Mesendoderm (in vitro differentiated cells): ENCODE data around the gene PDCD5.
"Not testable (repeated sequence)": the region's sequence is repeated elsewhere in the genome, so short reads cannot be mapped to it uniquely, and the experiment has no call there.

ENCODE experiments used
- DNase-seq: peaks from one replicate; pipeline ENCODE4 v3.0.0; 2013
- H2AK5ac ChIP-seq: 2 replicates; pipeline ENCODE4 v1.6.1; 2013; ENCODE audit warnings: low read length, inconsistent platforms
- H2BK120ac ChIP-seq: 2 replicates; pipeline ENCODE4 v1.6.1; 2013; ENCODE audit warnings: low read depth, mild to moderate bottlenecking, low read length, moderate library complexity, mixed read lengths
- H2BK15ac ChIP-seq: replicated peaks from 2 replicates; pipeline ENCODE4 v1.6.1; 2013; ENCODE audit warnings: low read depth, mild to moderate bottlenecking, moderate library complexity
- H2BK5ac ChIP-seq: 2 replicates; pipeline ENCODE4 v1.6.1; 2013; ENCODE audit warnings: low read length, inconsistent platforms
- H3K18ac ChIP-seq: 2 replicates; pipeline ENCODE4 v1.6.1; 2013; ENCODE audit warnings: mild to moderate bottlenecking, low read length, mixed read lengths
- H3K23ac ChIP-seq: one replicate; pipeline ENCODE4 v1.6.1; 2013; ENCODE audit warnings: low read length
- H3K27ac ChIP-seq: 2 replicates; pipeline ENCODE4 v1.5.1; 2013; ENCODE audit warnings: low read depth, mild to moderate bottlenecking, inconsistent platforms, low read length, moderate library complexity
- H3K27me3 ChIP-seq: 2 replicates; pipeline ENCODE4 v1.6.1; 2013; ENCODE audit warnings: low read length, control low read depth, mild to moderate bottlenecking, inconsistent platforms; ENCODE audit not compliant: insufficient read depth, poor library complexity
- H3K36me3 ChIP-seq: 2 replicates; pipeline ENCODE4 v1.6.1; 2013; ENCODE audit warnings: low read length, inconsistent platforms; ENCODE audit not compliant: control insufficient read depth, insufficient read depth
- H3K4ac ChIP-seq: one replicate; pipeline ENCODE4 v1.6.1; 2013; ENCODE audit warnings: low read depth, mild to moderate bottlenecking, low read length, moderate library complexity
- H3K4me1 ChIP-seq: 2 replicates; pipeline ENCODE4 v1.6.1; 2013; ENCODE audit warnings: low read depth, low read length, inconsistent platforms; ENCODE audit not compliant: control insufficient read depth
- H3K4me2 ChIP-seq: 2 replicates; pipeline ENCODE4 v1.6.1; 2013; ENCODE audit warnings: low read length
- H3K4me3 ChIP-seq: 2 replicates; pipeline ENCODE4 v1.5.1; 2013; ENCODE audit warnings: mild to moderate bottlenecking, low read length
- H3K56ac ChIP-seq: one replicate; pipeline ENCODE4 v1.6.1; 2013; ENCODE audit warnings: low read length
- H3K79me1 ChIP-seq: 2 replicates; pipeline ENCODE4 v1.6.1; 2013; ENCODE audit warnings: low read length, inconsistent platforms
- H3K79me2 ChIP-seq: 2 replicates; pipeline ENCODE4 v1.6.1; 2013; ENCODE audit warnings: mild to moderate bottlenecking, low read length; ENCODE audit not compliant: control insufficient read depth, insufficient read depth
- H3K9ac ChIP-seq: 2 replicates; pipeline ENCODE4 v1.6.1; 2013; ENCODE audit warnings: low read length, inconsistent platforms
- H4K5ac ChIP-seq: one replicate; pipeline ENCODE4 v1.6.1; 2013; ENCODE audit warnings: low read length
- H4K8ac ChIP-seq: one replicate; pipeline ENCODE4 v1.6.1; 2013; ENCODE audit warnings: low read depth, mild to moderate bottlenecking, control low read depth, low read length, moderate library complexity
- WGBS: extraction: QIAGEN DNeasy Blood & Tissue Kit; methylation state at CpG from one replicate; pipeline ENCODE4 v1.1.7; 2013; ENCODE audit warnings: low lambda C conversion rate, missing lambda C conversion rate; ENCODE audit not compliant: insufficient coverage; ENCODE audit errors: extremely low coverage; 5-methylcytosine and 5-hydroxymethylcytosine counted together

PDCD5 gene

GRCh38 chr19:32570081-32570785 lies 10.8 kb upstream of the PDCD5 start:
- Histone ChIP-seq H3K4me1 (no peaks in the 10 kb centered on the region), H3K4ac (no peak overlapping the region), H3K36me3 (no peaks in the 10 kb centered on the region), H2BK15ac (no peak overlapping the region), H3K79me2 (no peaks in the 10 kb centered on the region), H3K27ac (no peak overlapping the region), H2BK120ac (no peak overlapping the region), H3K18ac (no peak overlapping the region), H3K56ac (no peak overlapping the region), H2AK5ac (no peak overlapping the region), H3K9ac (no peak overlapping the region), H4K8ac (no peak overlapping the region), H3K23ac (no peak overlapping the region), H3K27me3 (no peaks in the 10 kb centered on the region), H4K5ac (no peak overlapping the region), H2BK5ac (no peak overlapping the region), H3K4me3 (no peak overlapping the region), H3K4me2 (no peak overlapping the region), H3K79me1 (no peaks in the 10 kb centered on the region)
- DNase-seq: peak; percentile 62
- WGBS: no CpG with 5 or more reads among the region's 15 CpGs

GRCh38 chr19:32571471-32572075 lies 9.4 kb upstream of the PDCD5 start:
- not testable (repeated sequence) for H4K8ac ChIP-seq, H2BK120ac ChIP-seq, H3K27ac ChIP-seq, H3K36me3 ChIP-seq, H3K9ac ChIP-seq, H3K27me3 ChIP-seq, H3K56ac ChIP-seq, H3K23ac ChIP-seq, H2BK15ac ChIP-seq, H3K4me2 ChIP-seq, H2BK5ac ChIP-seq, H3K4me1 ChIP-seq, DNase-seq, H3K79me1 ChIP-seq, H3K18ac ChIP-seq, H3K4ac ChIP-seq, H3K79me2 ChIP-seq, H4K5ac ChIP-seq, H2AK5ac ChIP-seq, H3K4me3 ChIP-seq
- no CpG with 5 or more reads among the region's 36 CpGs for WGBS

GRCh38 chr19:32572700-32573491 lies 8.1 kb upstream of the PDCD5 start:
- not testable (repeated sequence) for H2BK120ac ChIP-seq, H3K23ac ChIP-seq, H3K4ac ChIP-seq, DNase-seq, H3K27ac ChIP-seq, H3K9ac ChIP-seq, H3K4me3 ChIP-seq, H3K56ac ChIP-seq, H4K5ac ChIP-seq, H3K27me3 ChIP-seq, H2BK5ac ChIP-seq, H3K18ac ChIP-seq, H3K79me1 ChIP-seq, H3K79me2 ChIP-seq, H2BK15ac ChIP-seq, H3K4me2 ChIP-seq, H3K36me3 ChIP-seq, H4K8ac ChIP-seq, H3K4me1 ChIP-seq, H2AK5ac ChIP-seq
- WGBS: no CpG with 5 or more reads among the region's 21 CpGs

GRCh38 chr19:32573492-32573794 lies 7.5 kb upstream of the PDCD5 start:
- Histone ChIP-seq H3K23ac (no peak overlapping the region), H3K4me1 (no peaks in the 10 kb centered on the region), H3K9ac (no peak overlapping the region), H3K56ac (no peak overlapping the region), H3K27ac (no peak overlapping the region), H3K4me2 (no peak overlapping the region), H2AK5ac (no peak overlapping the region), H3K36me3 (no peaks in the 10 kb centered on the region), H2BK15ac (no peak overlapping the region), H4K8ac (no peak overlapping the region), H2BK120ac (no peak overlapping the region), H3K79me2 (no peaks in the 10 kb centered on the region), H3K4ac (no peak overlapping the region), H3K27me3 (no peaks in the 10 kb centered on the region), H3K18ac (no peak overlapping the region), H4K5ac (no peak overlapping the region), H3K4me3 (no peak overlapping the region), H3K79me1 (no peaks in the 10 kb centered on the region), H2BK5ac (no peak overlapping the region)
- DNase-seq: no peak
- WGBS: no CpG with 5 or more reads among the region's 3 CpGs

GRCh38 chr19:32576790-32577189 lies 4.2 kb upstream of the PDCD5 start:
- H2BK120ac ChIP-seq: no peak overlapping the region

More at GRCh38 chr19:32576790-32577189, 4.2 kb upstream of the PDCD5 start:
- H4K8ac ChIP-seq: no peak overlapping the region
- H3K4me3 ChIP-seq: no peak overlapping the region
- WGBS: no CpG with 5 or more reads among the region's 1 CpG
- H3K27me3 ChIP-seq: no peaks in the 10 kb centered on the region
- no peak overlapping the region for H3K27ac ChIP-seq
- H3K9ac ChIP-seq: no peak overlapping the region
- no peaks in the 10 kb centered on the region for H3K4me1 ChIP-seq
- H2BK15ac ChIP-seq: no peak overlapping the region
- H2AK5ac ChIP-seq: no peak overlapping the region
- no peak overlapping the region for H3K56ac ChIP-seq
- H3K79me1 ChIP-seq: peaks cover under 1% of the 10 kb centered on the region
- H4K5ac ChIP-seq: no peak overlapping the region
- H3K4me2 ChIP-seq: no peak overlapping the region
- H3K79me2 ChIP-seq: peaks cover 3% of the 10 kb centered on the region
- H3K23ac ChIP-seq: no peak overlapping the region
- H2BK5ac ChIP-seq: no peak overlapping the region
- no peak overlapping the region for H3K4ac ChIP-seq
- DNase-seq: no peak
- no peaks in the 10 kb centered on the region for H3K36me3 ChIP-seq
- no peak overlapping the region for H3K18ac ChIP-seq
